NCI-H128 (cell line): Measurements from ENCODE around the gene OR14I1.
"Not testable (repeated sequence)": the region's sequence is repeated elsewhere in the genome, so short reads cannot be mapped to it uniquely, and the experiment has no call there.

ENCODE experiments used
- DNase-seq: peaks from one replicate; lab custom pipeline; 2025; ENCODE audit not compliant: unreplicated experiment; lab: John Stamatoyannopoulos, UW

OR14I1 gene

DNA sequence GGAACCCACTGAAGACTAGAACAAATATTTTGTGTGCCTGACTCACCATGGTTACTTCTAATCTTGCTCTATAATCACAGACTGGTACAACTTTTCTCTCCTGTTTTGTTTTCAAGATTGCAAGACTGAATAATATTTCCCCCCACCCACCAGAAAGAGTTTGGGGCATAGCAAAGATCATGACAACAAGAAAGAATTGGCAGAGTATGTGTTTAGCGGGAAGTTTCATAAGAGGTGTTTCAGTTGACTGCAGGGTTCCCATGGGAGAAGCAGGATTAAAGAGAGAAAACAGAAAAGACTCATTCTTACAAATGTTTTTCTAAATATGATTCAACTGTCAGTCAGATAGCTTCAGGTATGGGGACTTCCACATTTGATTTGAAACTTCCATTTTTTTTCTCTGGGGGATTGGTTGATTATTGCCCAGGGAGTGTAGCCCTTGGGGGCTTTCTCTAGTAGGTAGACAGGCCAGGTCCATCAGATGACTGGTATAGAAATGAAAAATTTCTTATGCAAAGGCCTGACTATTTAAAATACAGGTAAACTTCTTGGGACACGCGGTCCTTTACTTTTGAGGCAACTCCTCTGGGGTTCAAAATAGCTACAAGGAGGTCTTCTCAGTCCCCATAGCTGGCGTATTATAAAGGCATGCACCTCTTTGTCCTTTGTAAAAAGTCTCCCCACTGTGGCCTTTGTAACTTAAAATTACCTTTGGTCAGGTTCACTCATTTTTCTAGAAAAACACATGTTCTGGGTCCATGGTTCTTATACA is 13.9 kb downstream of the OR14I1 start:
- DNase-seq, result no peak

- no peak for DNase-seq
Observed at GRCh38 chr1:248686815-248687214, 15.8 kb downstream of the OR14I1 start.

DNA sequence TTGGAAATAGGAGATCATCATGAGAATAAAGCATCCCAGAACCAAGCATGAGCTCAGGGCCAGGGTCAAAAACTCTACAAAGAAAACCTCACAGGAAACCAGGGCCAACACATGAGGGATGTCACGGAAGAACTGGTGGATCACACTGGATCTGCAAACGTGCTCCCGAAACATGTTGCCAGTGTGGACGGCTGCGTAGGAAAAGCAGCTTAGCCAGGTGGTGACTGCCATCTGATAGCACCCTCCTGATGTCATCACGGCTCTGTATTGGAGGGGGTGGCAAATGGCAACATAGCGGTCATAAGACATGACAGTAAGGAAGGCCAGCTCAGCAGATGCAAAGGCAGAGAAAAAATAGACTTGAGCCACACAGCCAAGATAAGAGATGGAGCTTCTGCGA is 20.9 kb downstream of the OR14I1 start:
- no peak for DNase-seq

- no peak for DNase-seq
Observed at GRCh38 chr1:248670003-248670402, 32.6 kb downstream of the OR14I1 start.

- DNase-seq, result not testable (repeated sequence)
Observed at GRCh38 chr1:248663453-248664328, 38.9 kb downstream of the OR14I1 start.

DNA sequence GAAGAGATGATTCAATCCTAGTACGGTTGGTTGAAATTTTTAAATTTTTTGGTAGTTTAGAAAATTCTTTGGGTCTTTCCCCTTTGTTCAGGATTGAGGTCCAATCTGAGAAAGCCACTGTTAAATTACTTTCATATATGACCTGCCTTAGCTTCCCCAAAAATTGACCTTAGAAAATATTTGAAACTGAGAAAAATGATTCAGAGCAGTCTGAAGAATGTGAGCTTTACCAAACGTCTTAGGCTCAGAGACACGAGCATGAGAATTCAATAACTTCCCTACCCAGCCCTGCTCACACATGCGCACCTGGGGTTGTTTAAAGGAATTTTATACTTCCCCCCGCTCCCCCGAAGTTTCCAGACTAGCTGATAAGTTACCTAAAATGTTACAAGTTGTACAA is 45.8 kb downstream of the OR14I1 start:
- not testable (repeated sequence) for DNase-seq

- not testable (repeated sequence) for DNase-seq
Observed at GRCh38 chr1:248655354-248655753, 47.2 kb downstream of the OR14I1 start, which contains the start of gene OR2T27. TSS of gene OR2T27 (minus strand) at chr1:248655528. CDS start at chr1:248650884, 4,644 bp downstream.
